NCI-H146 treated with DMSO at 0.1 percent for 48 hours (cell line): ENCODE measurements around the gene ACKR2.
A peak's percentile ranks its signal among the peaks of the same experiment; 100 is the strongest.
"Not testable (repeated sequence)": the region's sequence is repeated elsewhere in the genome, so short reads cannot be mapped to it uniquely, and the experiment has no call there.

Experiments used
- DNase-seq: peaks from one replicate; lab custom pipeline; 2025; ENCODE audit not compliant: unreplicated experiment; lab: John Stamatoyannopoulos, UW

Gene ACKR2

GRCh38 chr3:42855219-42855546 is 45.9 kb downstream of the ACKR2 start:
- no peak for DNase-seq

- DNase-seq, result no peak
These were observed 46.5 kb downstream of the ACKR2 start for GRCh38 chr3:42855547-42856380.

GRCh38 chr3:42856544-42856943 is 47.3 kb downstream of the ACKR2 start:
- DNase-seq, result no peak

GRCh38 chr3:42864321-42864950 is 55.2 kb downstream of the ACKR2 start:
- no peak for DNase-seq

DNA sequence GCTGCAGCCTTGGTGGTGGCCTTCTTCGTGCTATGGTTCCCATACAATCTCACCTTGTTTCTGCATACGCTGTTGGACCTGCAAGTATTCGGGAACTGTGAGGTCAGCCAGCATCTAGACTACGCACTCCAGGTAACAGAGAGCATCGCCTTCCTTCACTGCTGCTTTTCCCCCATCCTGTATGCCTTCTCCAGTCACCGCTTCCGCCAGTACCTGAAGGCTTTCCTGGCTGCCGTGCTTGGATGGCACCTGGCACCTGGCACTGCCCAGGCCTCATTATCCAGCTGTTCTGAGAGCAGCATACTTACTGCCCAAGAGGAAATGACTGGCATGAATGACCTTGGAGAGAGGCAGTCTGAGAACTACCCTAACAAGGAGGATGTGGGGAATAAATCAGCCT is 56.0 kb downstream of the ACKR2 start:
- no peak for DNase-seq

DNA sequence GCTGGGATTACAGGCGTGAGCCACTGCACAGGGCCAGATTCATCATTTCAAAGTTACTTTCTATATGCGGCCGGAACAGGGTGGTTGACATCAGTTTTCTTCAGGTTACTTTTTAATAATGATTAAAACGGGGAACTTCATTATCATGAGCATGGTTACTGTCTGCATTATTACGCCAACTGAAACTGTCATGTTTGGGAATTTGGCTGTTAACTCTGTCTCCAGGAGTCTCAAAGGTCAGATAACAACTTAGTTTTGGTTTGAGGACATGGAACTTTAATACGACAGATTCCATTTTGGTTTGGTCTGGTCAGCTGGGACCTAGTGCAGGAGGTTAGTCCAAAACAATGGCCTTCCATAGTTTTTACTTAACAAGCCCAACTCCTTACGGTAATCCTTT is 57.9 kb downstream of the ACKR2 start:
- DNase-seq, result no peak

DNA sequence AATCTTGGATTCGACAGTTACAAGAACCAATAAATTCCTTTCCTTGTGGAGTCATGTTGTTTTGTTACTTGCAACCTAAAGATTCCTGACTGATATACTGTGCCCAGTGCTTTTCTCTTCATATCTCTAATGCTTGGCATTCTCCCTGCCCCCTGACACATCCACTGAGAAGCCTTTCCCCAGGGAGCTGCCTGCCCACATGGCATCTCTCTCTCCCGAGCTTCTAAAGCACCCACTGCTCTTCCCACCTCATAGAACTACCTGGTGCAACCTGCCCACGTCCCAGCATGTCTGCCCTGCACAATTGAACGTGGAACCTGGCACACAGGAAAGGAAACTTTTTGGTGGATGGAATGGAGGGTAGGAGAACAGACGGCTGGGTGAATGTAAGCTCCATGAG is 59.6 kb downstream of the ACKR2 start:
- DNase-seq, result no peak

GRCh38 chr3:42871592-42872196 is 62.4 kb downstream of the ACKR2 start:
- DNase-seq, result no peak

DNA sequence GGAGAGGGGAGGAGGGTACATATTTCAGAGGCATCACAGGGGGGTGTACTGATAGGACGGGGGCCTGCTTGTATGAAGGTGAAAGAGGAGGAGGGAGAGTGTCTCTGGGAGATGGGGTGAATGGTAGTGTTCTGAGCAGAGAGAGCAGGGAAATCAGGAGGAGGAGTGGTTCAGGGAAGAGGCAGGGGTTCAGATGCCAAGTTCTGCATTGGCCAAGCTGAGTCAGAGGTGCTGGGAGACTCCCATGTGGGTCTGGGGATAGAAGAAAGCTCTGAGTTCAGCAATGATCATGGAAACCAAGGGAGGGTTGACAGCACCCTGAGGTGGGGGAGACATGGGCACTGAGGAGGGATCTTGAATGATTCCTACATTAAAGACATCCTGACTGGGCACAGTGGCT is 63.5 kb downstream of the ACKR2 start:
- DNase-seq, result no peak

DNA sequence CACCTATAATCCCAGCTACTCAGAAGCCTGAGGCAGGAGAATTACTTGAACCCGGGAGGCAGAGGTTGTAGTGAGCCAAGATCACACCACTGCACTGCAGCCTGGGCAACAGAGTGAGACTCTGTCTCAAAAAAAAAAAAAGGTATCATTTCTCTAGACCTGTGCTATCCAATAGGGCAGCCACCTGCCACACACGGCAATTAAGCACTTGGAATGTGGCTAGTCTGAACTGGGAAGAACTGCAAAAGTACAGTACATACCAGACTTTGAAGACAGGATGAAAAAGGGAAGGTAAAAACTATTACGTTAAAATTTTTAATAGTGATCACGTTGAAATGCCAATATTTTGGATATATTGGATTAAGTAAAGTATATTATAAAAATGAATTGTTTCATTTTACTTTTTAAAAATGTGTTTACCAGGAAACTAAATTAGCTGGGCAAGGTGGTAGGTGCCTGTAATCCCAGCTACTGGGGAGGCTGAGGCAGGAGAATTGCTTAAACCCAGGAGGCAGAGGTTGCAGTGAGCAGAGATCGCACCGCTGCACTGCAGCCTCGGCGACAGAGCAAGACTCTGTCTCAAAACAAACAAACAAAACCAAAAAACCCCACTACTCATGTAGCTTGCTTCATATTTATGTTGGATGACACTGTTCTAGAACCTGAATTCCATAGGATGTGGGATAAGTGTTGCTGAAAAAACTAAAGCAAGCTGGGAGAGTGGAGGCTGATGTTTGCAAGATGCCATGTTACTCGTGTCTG is 64.2 kb downstream of the ACKR2 start:
- DNase-seq, result no peak

DNA sequence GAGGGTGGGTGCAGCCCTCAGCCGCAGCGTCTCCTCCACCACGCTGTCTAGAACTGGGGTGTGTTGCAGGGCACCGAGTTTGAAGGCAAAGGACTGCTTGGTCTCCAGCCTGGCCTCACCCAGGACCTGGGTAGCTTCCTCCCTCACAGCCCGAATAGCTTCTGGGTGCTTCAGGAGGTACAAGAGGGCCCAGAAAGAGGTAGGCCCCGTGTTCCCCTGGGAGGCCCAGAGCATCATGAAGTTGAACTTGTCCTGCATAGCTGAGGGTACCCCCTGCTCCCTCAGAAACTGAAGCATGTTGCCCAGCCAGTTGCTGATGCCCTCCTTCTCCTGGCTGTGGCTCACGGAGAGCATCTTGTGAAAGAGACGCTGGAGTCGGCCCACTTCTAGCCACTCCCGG is 65.5 kb downstream of the ACKR2 start:
- no peak for DNase-seq

DNA sequence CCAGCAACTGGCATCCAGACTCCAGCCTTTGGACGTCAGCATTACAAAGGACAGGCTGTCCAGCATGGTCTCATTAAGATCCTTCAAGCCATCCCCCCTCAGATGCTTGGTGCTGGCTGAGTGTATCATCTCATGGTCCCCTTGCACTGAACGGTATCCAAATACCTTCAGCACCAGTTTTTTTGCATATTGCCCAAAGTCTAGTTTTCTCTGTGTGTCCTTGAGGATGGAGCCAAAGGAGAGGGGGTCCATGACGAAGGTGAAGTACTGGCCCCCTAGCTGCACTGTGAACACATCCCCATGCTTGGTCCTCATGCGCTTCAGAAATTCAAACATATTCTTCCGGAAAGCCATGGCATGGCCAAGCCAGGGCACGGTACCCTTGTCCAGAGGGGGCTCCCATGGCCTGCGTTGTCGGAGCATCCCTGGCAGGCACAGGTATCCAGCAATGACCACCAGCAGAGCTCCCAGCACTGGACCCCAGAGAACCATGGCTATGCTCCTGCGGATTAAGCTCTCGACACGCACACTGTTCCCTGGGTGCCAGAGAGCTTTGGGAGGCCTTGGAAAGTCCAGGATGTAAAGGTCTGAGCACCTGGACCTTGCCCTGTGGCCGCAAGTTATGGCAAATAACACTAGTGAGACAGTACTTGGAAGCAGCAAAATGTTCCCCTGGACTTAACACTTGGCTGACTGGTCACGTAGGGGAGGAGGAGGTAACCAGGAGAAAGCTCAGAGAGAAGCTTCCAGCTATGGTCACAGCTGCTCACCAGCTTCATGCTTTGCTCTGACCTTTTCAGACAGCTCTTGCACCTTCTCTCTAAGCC is 66.3 kb downstream of the ACKR2 start, which contains the start of gene CYP8B1:
Gene CYP8B1 (minus strand): TSS at position 555 of the 827 bp plus-strand sequence. CDS start 63 bp downstream, at position 492.
- no peak for DNase-seq

GRCh38 chr3:42876401-42876800 is 67.2 kb downstream of the ACKR2 start:
- DNase-seq, result no peak

DNA sequence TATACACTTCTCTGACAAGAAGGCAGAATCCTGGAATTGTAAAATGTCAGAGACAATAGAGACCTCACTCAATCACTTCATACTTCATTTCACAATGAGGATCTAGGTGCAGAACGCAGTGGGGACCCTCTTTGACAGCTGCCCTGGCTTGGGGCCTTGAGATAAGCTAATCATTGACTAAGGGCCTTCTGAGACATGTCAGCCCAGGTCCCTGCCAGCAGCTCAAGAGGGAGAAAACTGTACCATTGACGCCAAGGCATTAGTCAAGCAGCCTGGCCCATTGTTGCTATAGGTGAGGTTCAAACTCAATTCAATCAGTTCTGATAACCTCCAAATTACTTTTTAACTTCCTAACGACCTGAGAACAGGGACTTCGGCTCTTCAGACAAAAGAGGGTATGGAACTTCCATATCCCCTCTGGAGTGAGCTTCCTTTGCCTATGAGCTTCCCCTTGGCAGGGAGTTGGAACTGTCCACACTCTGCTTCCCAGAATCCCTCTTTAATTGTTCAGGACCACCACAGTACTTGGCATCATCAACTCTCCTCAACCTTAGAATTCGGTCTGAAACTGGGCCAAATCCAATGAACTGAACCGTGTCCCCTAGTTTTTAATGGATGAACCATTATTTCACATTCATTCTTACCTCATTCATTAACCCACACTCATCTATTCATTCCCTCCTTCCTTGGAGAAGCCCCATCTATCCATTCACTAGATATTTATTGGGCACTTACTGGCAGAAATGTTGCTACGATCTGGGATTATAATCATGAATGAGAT is 67.9 kb downstream of the ACKR2 start:
- no peak for DNase-seq

DNA sequence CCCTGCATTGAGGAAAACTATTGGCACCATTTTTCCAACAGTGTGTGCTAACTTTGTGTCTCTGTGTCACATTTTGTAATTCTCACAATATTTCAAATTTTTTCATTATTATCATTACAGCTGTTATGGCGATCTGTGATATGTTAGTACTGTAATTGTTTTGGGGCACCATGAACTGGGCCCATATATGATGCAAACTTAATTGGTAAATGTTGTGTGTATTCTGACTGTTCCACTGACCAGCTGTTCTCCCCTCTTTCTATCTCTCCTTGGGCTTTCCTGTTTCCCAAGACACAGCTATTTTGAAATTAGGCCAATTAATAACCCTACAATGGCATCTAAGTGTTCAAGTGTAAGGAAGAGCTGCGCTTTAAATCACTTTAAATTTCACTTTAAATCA is 68.6 kb downstream of the ACKR2 start:
- no peak for DNase-seq

DNA sequence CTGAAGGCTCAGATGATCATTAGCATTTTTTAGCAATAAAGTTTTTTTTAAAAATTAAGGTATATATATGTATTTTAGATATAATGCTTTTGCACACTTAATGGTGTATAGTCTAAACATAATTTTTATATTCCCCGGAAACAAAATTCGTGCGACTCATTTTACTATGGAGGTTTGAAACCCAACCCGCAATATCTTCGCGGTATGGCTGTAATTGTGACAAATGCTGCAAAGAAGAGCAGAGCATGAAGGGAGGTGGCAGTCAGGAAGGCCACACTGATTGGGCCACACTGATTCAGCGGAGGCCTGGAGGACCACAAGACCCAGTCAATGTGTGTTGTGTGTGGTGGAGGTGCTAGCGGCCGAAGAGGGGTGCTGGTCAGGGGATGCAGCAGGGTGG is 70.9 kb downstream of the ACKR2 start:
- DNase-seq, result no peak

DNA sequence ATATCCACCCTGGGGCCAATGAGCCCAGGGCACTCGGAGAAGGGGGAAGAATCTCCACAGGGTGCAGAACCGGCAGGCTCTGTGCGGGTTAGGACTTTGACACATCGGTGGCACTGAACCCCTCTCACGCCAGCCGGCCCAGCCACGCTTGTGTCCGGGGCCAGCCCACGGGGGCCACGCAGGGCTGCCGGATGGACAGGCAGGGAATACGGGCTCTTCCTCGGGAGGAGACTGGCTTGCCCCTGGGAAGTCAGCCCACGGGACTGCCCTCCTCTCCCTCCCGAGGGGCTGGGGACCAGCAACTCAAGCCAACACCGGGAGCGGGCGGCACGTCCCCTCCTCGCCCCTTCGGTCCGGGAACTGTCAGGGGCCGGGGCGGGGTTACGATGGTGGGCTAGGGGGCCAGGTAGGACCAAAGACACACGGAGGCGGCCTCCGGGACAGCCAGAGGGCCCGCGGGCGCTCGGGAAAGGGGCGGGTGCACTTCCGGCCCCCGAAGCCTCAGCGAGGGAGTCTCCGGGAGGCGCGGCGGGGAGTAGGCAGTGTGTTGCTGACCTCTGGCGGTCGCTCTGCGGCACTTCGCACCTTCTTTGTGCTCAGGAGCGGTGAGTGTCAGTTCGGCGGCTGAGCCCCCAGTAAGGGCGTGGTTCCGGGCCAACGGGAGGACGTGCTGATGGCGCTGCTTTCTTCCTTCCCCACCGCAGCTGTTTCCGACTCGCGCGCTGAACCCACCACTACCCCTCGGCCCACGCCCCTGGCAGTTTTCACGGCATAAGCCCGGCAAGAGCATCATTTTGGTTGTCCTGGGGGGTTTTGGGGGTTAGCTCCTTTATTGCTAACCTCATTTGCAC is 71.6 kb downstream of the ACKR2 start:
- DNase-seq, result peak; percentile 50

DNA sequence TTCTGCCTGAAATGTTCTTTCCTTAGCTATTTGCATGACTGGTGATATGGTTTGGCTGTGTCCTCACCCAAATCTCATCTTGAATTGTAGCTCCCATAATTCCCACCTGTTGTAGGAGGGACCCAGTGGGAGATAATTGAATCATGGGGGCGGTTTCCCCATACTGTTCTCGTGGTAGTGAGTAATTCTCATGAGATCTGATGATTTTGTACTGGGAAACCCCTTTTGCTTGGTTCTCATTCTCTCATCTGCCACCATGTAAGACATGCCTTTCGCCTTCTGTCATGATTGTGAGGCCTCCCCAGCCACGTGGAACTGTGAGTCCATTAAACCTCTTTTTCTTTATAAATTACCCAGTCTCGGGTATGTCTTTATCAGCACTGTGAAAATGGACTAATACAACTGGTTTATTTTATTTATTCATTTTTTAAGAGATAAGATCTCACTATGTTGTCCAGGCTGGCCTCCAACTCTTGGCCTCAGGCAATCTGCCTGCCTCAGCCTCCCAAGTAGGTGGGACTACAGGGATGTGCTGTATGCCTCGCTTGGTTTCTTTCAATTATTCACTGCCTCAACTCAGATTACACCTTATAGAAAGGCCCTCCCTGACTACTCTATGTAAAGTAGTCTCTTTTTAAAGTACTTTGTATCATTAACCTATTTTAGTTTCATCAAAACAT is 74.1 kb downstream of the ACKR2 start:
- DNase-seq, result not testable (repeated sequence)
